GM18520 (cell line): ENCODE data around the gene DNAJB6.

ENCODE experiments used
- ATAC-seq: cut with Tn5 transposase; IDR thresholded peaks from one replicate; pipeline ENCODE4 v1.9.1; 2021; ENCODE audit not compliant: unreplicated experiment

Gene DNAJB6

GRCh38 chr7:157425137-157425731 lies 88.4 kb downstream of the DNAJB6 start:
- no peak for ATAC-seq

- ATAC-seq: no peak
Measured at GRCh38 chr7:157425761-157426160, 89.0 kb downstream of the DNAJB6 start.

- ATAC-seq: no peak
Measured at GRCh38 chr7:157426463-157427301, 89.9 kb downstream of the DNAJB6 start.

DNA sequence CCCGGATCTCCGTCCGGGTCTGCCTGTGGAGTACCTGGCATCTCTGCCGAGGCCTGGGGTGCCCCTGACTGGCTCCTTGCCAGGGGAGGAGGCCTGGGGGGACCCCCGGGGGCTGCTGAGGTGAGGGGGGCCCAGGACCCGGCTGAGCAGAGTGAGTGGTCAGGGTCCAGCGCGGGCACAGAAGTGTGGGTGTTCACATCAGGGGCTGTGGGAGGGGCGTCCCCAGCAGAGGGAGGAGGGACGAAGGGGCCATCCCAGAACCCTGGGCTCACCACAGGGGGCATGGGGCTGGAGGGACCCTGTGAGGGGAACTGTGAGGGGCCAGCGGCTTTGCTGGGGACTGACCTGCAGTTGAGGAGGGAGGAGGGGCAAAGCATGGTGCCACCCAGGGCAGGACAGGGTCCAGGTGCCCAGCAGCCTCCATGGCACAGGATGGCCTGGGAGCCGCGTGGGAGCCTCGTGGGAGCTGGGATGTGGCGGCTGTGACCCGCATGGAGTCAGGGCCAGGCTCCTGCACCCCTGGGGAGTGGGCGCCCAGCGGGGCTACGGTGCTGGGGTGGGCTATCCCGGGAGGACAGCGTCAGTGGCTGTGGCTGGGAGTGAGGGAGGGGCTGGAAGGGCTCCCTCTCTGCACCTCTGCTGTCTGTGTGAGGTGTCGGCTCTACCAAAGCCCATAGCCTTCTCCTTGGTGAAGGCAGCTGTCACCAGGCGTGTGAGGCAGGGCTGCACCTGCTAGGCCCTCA lies 91.2 kb downstream of the DNAJB6 start:
- no peak for ATAC-seq

- no peak for ATAC-seq
Measured at GRCh38 chr7:157428554-157428945, 91.7 kb downstream of the DNAJB6 start.

DNA sequence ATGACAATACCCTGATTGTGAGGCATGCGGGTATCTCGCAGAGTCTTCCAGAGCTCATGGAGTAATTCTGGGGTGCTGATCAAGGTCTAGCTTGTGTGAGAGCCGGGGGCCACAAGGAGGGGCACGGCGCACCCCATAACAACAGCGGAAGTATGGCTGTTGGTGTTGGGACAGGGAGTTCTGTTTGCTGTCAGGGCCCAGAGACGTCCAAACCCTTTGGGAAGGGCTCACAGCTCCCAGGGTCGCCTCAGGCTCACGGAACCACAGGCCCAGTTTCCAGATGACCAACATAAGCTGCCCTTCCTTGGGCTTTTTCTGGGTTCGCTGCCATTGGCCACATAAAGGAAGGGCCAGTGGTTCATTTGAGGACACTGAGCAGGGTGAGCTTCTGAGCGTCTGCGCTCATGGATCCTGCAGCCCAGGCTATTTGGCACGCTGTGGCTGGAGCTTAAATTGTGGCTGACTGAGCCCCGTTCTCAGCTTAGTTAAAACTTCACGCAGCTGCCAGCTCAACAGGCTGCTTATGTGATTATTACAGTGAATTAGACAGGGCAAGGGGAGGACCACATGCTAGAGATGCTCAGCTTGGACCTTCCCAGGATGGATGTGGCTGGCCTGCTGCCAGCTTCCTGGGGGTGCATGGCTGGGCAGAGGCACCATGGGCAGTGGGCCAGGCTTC lies 92.3 kb downstream of the DNAJB6 start:
- no peak for ATAC-seq

DNA sequence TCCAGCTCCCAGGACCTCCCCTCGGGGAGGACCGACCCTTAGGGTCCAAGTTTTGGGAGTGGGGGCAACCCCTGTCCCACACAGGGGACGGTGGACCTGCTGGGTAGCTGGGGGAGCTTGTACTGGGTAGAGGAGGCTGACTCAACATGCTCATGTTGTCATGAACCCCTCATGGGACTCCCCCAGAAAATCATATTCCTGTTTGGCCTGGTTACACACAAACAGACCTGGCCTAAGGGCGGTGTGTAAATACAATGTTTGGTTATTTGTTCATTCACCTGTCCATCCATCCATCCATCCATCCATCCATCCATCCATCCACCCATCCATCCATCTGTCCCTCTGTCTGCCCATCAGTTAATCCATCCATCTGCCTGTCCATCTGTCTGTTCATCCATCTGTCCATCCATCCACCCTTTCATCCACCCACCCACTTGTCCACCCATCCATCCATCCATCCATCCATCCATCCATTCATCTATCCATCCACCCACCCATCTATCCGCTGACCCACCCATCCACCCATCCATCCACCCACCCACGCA lies 92.9 kb downstream of the DNAJB6 start:
- no peak for ATAC-seq

DNA sequence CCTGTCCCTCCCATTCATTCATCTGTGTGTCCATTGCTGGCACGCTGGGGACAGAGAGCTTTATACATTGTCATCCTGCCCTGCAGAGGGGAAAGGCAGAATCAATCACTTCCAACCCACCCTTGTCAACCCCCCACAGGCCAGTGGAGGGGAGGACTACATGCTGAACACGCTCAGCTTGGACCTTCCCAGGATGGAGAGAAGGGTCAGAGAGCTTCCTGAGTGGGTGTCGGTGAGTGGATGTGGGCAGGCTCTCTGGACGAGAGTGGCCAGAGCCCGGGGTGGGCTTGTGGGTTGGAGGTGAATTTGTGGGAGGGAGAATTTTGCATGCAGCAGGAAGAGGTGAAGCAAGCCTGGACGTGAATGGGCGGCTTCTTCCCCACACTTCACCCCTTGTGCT lies 93.9 kb downstream of the DNAJB6 start:
- ATAC-seq: no peak

DNA sequence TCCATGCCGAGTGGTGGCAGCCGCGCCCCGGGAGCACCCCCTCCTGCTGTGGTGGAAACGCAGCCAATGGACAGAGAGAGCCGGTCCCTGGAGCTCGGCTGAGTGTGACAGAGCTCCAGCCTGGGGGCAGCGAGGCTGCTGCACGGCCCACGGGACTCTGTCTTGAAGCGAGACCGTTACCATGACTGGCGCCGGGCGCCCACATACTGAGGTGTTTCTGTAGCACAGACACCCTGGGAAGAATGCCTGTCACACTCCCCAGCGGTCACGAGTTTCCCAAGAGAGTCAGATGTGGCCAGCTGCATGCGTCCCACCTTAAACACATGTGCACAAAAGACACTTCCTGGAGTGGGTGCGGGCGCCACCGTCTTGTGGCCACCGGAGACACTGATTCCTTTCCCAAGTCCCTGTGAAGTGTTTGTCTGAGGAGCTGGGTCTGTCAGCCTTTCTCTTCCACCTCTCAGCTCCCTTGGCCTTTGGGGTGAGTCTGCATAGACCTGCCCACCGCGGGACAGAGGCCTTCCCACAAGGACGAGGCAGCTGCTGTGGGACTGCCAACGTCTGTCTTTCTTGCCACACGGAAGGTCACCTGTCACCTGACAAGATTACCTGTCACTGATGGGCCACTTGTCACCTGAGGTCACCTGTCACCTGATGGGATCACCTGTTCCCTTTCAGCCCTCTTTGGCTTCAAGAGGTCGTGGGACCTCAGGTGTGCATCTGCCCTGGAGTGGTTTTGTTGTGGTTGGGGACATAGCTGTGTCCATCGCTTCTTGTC lies 94.6 kb downstream of the DNAJB6 start:
- ATAC-seq: no peak

GRCh38 chr7:157431951-157432540 lies 95.2 kb downstream of the DNAJB6 start:
- ATAC-seq: no peak

DNA sequence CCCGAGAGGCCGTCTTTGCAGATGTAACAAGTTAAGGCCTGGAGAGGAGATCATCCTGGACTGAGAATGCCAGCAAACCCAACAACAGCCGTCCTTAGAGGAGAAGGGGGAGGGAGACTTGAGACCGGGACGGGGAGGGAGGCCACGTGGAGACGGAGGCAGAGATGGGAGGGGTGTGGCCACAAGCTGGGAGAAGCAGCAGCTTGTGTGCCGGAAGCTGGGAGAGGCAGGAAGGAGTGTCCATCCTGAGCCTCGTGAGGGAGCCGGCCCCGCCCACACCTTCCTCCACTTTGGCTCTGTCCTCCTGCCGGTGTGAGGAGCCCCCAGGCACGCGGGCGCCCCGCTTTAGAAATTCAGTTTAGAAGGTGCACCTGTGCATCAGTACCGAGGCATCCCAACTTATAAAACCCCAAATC lies 95.7 kb downstream of the DNAJB6 start:
- ATAC-seq: no peak

DNA sequence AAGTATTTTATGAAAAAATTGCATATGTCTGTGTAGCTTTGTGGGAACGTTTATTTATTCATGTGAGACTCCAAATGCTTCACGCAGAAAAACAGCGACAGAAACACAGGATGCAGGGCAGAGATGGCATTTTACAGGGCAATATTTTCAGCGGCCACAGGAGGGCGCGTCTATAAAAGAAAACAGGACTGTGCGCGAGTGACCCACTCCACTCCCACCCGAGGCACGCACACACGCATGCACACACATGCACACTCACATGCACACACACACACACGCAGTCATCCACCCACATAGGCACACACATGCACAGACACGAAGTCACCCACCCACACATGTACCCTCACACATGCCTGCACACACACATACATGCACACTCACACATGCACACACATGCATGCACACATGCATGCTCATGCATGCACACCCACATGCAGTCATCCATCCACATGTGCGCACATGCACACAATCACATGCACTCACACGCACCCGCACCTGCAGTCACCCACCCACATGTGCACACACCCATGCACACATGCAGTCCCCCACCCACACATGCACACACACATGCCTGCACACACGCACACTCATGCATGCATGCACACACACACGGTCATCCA lies 96.3 kb downstream of the DNAJB6 start:
- ATAC-seq: no peak

- no peak for ATAC-seq
Measured at GRCh38 chr7:157433628-157434027, 96.8 kb downstream of the DNAJB6 start.

- ATAC-seq: no peak
Measured at GRCh38 chr7:157434231-157434630, 97.4 kb downstream of the DNAJB6 start.

DNA sequence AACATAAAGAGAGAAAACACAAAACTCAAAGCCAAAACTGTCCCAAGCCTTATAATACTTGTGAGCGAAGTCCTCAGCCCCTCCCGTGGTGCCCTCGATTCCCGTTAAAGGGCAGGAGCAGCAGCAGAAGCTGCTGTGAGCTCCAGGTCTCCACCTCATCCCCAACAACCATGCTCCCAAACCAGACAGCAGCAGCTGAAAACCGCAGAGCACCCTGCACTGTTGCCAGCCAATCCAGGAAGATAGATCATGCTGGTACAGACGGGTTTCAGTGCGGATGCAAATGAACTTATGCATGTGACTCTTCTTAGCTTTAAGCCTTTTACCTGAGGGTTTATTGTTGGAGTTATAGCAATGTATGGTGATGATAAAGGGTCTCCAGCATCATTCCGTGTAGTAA lies 97.9 kb downstream of the DNAJB6 start:
- ATAC-seq: no peak

DNA sequence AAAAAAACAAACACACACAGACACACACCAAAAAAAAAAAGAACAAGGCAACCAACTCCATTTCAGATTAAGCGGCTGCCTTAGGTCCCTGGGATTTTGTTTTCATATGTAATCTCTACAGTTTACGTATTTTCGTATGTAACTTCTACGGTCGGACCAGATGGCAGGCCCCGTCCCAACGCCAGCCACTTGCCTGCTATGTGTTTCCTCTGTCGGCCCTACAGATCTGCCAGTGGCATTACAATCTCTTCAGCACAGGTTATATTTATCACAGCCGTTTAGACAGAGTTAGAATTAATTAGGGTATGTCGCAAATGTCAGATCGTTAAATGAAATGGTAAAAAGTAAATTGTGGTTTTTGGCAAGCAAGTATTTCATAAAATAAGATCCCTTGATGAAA lies 99.3 kb downstream of the DNAJB6 start:
- no peak for ATAC-seq

DNA sequence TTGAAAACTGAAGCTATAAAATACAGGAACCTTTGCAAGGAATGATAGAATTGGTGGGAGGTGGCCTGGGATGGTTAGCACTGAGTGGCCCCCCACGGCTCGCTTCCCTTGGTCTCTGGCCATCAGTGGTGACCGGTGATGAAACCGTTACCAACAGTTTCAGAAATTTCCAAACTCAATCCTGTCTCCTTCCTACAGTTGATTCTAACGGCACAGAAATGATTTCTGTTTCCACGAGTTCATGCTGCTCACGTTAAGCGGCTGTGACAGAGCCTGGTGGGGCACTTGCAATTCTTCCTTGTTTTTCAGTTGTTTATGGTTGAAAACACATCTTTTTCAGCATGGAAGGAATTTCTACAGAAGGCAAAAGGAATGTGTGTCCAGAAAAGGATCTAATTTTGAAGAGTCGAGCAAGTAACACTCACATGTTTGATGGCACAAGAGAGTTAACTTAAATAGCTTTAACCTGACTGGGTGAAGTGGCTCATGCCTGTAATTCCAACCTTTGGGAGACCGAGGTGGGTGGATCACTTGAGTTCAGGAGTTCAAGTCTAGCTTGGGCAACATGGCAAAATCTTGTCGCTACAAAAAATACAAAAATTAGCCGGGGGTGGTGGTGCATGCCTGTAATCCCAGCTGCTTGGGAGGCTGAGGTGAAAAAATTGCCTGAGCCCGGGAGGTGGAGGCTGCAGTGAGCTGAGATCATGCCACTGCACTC lies 100.1 kb downstream of the DNAJB6 start:
- ATAC-seq: no peak

GRCh38 chr7:157437519-157438061 lies 100.8 kb downstream of the DNAJB6 start:
- no peak for ATAC-seq
